ENCODE results near the gene SLC1A3.

SLC1A3 gene

GRCh38 chr5:36646507-36647023 is 40.2 kb downstream of the SLC1A3 start (continued):
- TF ChIP-seq CREB5 (CRISPR knock-in tag; IDR thresholded peaks at IDR 0.05; ENCODE audit: low read depth), result no peak
- no peak for TF ChIP-seq CSDC2 (CRISPR knock-in tag; IDR thresholded peaks at IDR 0.05)
- no peak for TF ChIP-seq ESRRG (CRISPR knock-in tag; IDR thresholded peaks at IDR 0.05)
- no peak for TF ChIP-seq TOX (CRISPR knock-in tag; IDR thresholded peaks at IDR 0.05; ENCODE audit: borderline replicate concordance)
- TF ChIP-seq ZNF8 (CRISPR knock-in tag; IDR thresholded peaks at IDR 0.05), result no peak
- TF ChIP-seq ARNTL (CRISPR knock-in tag; IDR thresholded peaks at IDR 0.05; ENCODE audit: borderline replicate concordance, low read depth), result no peak
- TF ChIP-seq CSRNP3 (CRISPR knock-in tag; IDR thresholded peaks at IDR 0.05), result no peak
- no peak for TF ChIP-seq ZFP30 (CRISPR knock-in tag; IDR thresholded peaks at IDR 0.05)
- no peak for TF ChIP-seq OSR1 (CRISPR knock-in tag; IDR thresholded peaks at IDR 0.05)
- TF ChIP-seq TCF4 (CRISPR knock-in tag; IDR thresholded peaks at IDR 0.05; ENCODE audit: borderline replicate concordance), result no peak
- no peak for TF ChIP-seq ISL1 (CRISPR knock-in tag; IDR thresholded peaks at IDR 0.05)

GRCh38 chr5:36647046-36647445 is 40.6 kb downstream of the SLC1A3 start:
- TF ChIP-seq OSR1 (CRISPR knock-in tag; IDR thresholded peaks at IDR 0.05) (no peak), TOX (CRISPR knock-in tag; IDR thresholded peaks at IDR 0.05; ENCODE audit: borderline replicate concordance) (no peak), POU6F1 (CRISPR knock-in tag; IDR thresholded peaks at IDR 0.05; ENCODE audit: borderline replicate concordance, low read depth) (no peak), ZNF8 (CRISPR knock-in tag; IDR thresholded peaks at IDR 0.05) (no peak), ESRRG (CRISPR knock-in tag; IDR thresholded peaks at IDR 0.05) (no peak)
- ATAC-seq, result no peak

GRCh38 chr5:36648426-36648825 is 42.0 kb downstream of the SLC1A3 start:
- TF ChIP-seq POU6F1 (CRISPR knock-in tag; IDR thresholded peaks at IDR 0.05; ENCODE audit: borderline replicate concordance, low read depth) (no peak), ZFP30 (CRISPR knock-in tag; IDR thresholded peaks at IDR 0.05) (no peak), TOX (CRISPR knock-in tag; IDR thresholded peaks at IDR 0.05; ENCODE audit: borderline replicate concordance) (no peak), ESRRG (CRISPR knock-in tag; IDR thresholded peaks at IDR 0.05) (no peak)
- no peak for ATAC-seq

GRCh38 chr5:36651761-36652685 is 45.6 kb downstream of the SLC1A3 start:
- ATAC-seq, result no peak
- TF ChIP-seq CSDC2 (CRISPR knock-in tag; IDR thresholded peaks at IDR 0.05) (no peak), ZC3H10 (CRISPR knock-in tag; IDR thresholded peaks at IDR 0.05) (no peak), ZFP3 (CRISPR knock-in tag; IDR thresholded peaks at IDR 0.05) (no peak), GLIS3 (CRISPR knock-in tag; IDR thresholded peaks at IDR 0.05) (no peak), ZNF8 (CRISPR knock-in tag; IDR thresholded peaks at IDR 0.05) (no peak), BACH2 (CRISPR knock-in tag; IDR thresholded peaks at IDR 0.05; ENCODE audit: borderline replicate concordance) (no peak), TSHZ2 (CRISPR knock-in tag; IDR thresholded peaks at IDR 0.05) (no peak), PPARA (CRISPR knock-in tag; IDR thresholded peaks at IDR 0.05; ENCODE audit: borderline replicate concordance) (no peak), RARB (CRISPR knock-in tag; IDR thresholded peaks at IDR 0.05) (no peak), ZFP30 (CRISPR knock-in tag; IDR thresholded peaks at IDR 0.05) (no peak), ZNF565 (CRISPR knock-in tag; conservative IDR thresholded peaks at IDR 0.05; ENCODE audit: low read depth) (no peak), CSRNP3 (CRISPR knock-in tag; IDR thresholded peaks at IDR 0.05) (no peak), ESRRG (CRISPR knock-in tag; IDR thresholded peaks at IDR 0.05) (no peak), POU6F1 (CRISPR knock-in tag; IDR thresholded peaks at IDR 0.05; ENCODE audit: borderline replicate concordance, low read depth) (no peak)

All from SK-N-SH treated with all-trans-retinoic acid at 6 μM for 48 hours (cell line).